GM18861 (cell line): ENCODE measurements around the gene KIAA0040.

Source experiments
- ATAC-seq: cut with Tn5 transposase; IDR thresholded peaks from one replicate; pipeline ENCODE4 v1.9.1; 2021; ENCODE audit not compliant: unreplicated experiment

The KIAA0040 gene

DNA sequence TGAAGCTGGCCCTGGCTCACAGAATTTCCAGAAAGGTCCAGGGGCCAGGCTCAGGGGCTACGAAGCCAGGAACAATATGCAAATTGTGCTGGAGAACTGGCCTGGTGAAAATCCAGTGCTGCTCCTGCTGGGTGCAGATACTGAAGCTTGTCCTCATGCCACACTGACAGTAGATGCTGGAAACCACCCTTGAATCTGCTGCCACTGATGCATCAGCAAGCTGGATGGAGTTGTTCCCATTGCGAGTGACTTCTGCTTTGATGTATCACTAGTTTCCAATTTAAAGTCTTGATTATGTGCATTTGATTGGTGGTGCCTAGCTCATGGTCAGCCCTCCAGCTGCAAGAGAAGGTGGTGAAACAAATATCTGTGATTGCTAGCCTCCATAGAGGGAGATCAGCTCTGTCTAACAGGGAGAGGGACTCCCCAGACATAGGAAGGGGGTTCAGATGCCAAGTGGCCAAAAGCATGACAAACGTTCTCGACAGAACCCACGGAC is 11.0 kb upstream of the KIAA0040 start:
- ATAC-seq: no peak

DNA sequence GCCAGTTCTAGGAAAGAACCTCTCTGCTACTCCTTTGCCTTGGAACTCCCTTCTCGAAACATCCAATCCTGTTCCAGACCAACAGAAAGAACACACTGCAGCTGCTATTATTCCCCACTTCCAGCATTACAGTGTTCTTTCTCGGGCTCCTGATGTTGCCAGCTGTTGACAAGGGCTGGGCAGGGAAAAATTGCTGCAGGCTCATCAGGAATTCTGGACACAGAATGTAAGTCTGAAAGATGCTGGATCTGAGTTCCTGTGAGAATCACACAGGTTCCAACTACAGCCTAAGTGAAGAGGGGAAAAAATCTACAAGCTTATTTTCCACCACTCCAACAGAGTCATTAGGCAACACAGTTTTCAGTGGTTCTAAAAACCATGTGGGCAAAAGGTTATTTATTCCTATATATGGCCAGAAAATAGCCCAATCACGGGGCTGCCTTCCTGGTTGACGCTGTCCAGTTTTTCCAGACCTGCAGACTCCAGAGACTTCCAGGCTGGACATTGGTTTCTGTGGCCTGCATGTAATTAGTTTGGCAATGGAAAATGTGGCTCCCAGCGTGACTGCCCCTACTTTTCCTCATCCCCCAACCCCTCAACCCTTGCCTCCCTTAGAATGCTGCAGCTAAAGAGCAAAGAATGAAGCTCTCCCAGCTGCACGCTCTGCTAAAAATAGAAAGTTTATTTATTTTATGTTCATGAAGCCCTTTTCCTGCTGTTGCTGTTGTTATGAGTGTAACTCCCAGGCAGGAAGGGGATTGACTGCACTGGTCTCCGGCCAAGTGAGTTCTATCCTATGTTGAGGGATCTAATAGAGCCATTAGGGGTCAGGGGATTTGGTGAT is 8.3 kb upstream of the KIAA0040 start:
- no peak for ATAC-seq

DNA sequence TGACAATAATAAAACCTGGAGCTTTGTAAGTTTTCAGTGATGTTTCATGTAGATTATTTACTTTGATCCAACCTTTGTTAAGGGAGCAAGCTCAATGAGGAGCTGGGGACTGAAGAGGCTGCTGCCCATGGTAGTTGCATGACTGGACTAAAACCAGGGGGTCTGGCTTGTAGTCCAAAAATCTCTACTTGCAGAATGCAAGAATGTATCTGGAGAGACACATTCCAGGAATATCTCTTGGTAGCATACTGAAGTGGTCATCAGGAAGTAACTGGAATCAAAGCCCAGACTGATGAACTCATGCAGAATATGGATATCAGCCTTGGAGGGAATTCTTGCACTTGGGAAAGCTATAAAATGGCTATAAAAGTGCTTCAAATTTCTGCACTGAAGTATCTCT is 5.8 kb upstream of the KIAA0040 start:
- ATAC-seq: no peak

DNA sequence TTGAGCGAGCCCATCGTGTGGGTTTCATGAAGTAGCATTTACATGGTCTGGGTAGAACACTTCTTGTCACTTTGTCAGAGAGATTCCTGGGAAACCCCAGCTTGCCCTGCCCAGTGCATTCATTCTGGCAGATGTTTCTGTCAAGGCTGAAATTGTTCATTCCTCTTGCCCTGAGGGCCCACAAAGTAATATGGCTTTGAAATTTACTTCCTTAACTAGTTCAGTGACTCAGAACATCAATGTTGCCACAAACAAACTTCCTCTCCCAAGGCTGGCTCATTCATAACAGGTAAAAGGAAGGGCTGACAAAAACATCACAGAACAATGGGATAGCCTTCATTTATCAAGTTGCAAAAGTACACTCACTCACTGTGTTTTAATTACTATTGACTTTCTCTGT is 5.0 kb upstream of the KIAA0040 start:
- no peak for ATAC-seq

DNA sequence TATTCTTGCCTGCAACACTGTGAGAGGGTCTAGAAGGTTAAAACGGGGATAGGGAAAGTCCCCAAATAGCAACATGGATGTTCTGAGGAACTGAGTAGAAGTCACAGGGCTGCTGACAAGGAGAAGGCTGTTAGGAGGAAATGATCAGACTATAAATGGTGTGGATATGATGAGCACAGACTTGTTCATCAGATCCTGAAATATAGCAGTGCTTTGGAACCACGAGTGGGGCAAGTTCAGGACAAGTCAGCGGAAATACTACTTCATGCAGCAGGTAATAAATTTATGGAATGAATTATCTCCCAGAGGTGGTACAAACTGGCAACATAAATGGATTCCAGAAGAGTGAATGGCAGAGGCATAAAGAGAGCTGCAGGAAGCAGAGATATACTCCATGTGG is 3.2 kb upstream of the KIAA0040 start:
- no peak for ATAC-seq

DNA sequence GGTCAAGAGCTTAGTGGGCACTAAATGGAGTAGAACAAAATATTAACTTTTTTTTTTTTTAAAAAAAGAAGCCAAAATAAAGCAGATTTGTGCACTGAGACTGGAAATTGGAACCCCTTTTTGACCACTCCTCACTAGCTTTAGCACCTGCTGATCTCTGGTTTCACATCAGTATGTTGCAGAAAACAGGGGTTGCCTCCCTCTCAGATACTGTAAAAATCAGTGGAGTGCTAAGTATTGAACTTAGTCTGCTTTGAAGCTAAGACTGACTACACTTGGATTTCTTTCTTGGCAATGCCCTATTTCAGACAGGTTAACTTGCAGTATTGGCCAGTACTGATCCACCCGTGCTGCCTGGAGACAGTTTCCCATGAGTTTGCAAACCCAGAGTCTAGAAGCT is 2.7 kb upstream of the KIAA0040 start:
- ATAC-seq: no peak

DNA sequence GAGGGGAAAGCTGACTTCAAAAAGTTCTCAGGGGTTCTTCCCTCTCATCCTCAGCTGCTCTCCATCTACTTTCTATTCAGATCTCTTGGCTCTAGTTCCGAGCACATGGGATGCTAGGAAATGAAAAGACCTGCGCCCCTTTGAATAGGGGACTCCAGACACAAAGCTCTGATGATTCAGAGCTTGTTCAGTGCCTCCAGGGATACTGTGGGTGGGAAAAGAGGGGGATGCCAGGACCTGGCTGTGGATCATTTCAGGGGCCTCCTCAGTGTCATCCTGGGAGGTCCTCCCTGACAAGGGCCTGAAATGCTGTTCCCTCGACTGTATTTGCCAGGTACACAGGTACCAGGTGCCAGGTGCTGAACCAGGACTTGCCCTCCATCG is 943 bp upstream of the KIAA0040 start:
- ATAC-seq: no peak

DNA sequence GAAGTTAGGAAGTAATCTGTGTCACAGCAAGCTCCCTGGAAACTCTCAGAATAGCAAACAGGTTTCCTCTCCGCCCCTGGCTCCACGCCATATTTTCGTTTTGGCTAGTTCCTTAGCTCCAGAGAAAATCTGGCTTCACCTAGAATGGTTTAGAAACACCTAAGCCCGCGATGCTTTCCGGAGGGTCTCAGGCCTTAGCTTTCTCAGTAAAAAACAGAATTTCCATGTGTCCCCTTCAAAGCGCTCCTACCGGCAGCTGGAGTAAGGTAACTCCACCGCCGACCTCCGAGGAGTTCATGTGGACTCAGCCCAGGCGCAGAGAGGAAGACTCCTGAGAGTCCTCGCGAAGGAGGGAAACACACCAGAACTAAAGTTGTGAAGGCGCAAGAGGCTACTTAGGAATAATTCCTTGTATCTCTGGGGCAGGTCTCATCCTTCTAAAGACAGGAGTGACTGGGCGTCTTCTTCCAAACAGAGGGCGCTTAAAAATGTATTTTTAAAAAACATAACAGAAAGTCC is 406 bp downstream of the KIAA0040 start:
- ATAC-seq: no peak

GRCh38 chr1:175191659-175192058 is 917 bp downstream of the KIAA0040 start:
- no peak for ATAC-seq

GRCh38 chr1:175188936-175189335 is 3.6 kb downstream of the KIAA0040 start:
- peak; percentile 55 for ATAC-seq

DNA sequence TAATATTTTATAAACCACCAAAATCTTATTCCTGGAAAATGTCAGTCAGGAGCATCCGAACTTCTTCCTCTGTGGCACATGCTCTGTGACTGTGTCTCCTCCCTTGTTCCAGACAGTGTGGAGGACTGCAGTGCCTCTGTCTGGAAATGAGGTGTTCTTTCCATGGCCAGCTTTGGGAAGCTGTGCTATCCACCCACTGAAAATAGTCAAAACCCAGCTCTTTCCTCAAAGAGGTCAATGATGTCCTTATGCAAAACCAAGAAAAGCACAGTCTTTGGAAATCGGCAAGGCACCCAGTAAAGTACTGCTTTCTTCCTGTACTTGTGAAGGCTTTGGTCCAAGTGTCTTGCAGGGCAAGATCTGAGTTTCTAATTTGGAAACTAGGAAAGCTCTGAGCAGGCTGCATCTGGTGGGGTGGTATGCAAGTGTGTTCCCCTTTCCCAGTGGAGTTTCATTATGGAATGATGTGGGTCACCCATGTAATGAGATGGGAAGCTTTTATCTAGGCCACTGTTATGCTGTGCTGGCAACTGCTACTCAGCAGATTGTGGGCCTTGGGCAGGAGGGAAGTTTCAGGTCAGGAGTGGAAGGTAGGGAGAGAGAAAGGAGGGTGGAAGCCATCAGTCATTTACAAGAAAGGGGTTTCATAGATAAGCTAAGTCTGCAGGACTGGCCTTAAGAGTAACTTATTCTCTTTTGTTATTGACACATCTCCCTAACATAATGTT is 6.0 kb downstream of the KIAA0040 start:
- no peak for ATAC-seq

GRCh38 chr1:175185903-175186302 is 6.7 kb downstream of the KIAA0040 start:
- ATAC-seq: no peak

DNA sequence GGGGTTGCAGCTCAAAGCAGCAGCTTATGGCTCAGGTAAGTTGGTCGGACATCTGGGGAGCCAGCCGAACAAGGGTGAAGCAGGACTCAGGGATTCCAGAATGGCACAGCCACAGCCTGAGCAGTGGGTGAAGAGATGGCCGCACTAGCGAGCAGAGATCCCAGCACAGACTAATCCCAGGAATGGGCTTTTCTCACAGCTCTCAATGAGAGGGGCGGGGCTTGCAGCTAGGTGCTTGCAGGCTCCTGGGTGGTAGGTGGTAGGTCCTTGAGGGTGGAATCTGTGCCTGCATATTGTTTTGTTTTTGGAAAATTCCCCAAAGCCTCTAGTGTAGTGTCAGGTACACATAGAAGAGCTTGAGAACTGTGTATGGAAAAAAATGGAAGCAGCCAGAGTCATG is 9.0 kb downstream of the KIAA0040 start:
- no peak for ATAC-seq

DNA sequence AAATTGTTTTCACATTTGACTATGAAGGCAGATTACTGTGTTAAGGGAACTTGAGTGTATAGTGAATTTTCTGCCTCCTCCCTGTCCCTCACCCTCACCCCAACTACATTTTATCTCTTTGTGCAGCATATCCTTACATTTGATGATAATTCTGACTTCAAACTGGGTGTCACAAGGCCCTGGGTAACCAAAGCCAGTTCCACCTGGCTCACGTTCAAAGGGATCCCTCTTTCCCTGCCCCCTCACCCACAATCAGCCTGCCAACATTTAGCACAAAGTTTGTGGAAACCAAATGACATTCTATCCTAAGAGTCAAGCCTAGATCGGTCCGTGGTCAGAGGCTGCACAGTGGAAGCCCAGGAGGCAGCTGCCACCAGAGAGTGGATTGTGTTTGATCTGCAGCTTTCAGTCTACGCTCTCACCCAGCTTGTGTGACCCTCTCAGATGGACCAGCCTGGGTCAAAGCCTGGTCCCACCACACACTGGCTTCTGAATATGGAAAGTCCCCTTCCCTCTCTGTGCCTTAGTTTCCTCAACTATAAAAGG is 10.3 kb downstream of the KIAA0040 start:
- no peak for ATAC-seq

DNA sequence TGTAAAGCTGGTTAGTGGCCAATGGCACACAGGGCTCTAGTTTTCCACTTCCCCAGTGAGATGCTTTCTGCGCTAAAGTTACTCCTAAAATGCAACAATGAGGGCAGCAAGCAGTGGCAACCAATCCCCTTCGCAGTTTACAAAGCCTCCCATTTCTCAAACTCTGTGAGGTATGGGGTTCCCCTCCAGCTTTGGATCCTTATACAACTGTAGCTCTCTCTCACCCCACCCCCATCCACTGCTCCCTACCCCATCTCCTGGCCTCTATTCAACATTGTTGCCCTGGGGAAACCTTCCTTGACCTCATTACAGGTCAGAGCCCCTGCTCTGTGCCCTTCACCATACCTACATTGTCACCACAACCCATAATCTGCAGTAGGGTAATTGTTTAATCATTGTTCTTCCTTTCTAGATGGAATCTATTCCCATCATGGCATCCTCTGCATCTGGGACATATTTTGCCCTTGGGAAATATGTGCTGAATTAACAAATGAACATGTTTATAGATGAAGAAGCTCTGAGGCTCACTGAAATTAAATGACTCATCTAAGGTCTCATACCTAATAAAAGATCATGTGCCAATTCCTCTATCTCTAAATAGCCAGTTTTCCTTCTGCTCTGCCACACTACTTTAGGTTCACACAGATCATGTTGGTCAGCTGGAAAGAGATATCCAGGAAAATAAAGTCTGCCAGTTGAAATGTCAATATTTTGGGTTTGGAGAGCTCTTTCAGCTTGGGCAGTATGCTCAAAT is 12.6 kb downstream of the KIAA0040 start:
- no peak for ATAC-seq

- ATAC-seq: no peak
These were observed 14.1 kb downstream of the KIAA0040 start for GRCh38 chr1:175178456-175178855.

DNA sequence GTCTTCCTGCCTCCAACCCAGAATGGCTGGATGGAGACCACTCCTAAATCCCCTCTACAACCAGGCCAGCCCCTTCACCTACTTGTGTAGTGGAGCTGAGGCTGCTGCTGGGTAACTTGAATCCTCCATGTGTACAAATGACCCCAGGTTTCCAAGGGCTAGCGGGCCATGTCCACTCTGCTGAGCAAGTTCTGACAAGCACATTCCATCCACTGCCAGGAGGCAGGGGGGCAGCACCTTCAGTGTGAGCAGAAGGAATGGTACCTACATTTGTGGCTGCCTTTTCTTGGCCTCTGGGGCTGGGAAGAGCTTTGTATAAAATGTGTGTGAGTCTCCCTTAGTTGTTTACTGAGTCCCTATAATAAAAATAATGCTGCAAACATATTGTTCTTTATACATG is 14.5 kb downstream of the KIAA0040 start:
- no peak for ATAC-seq

DNA sequence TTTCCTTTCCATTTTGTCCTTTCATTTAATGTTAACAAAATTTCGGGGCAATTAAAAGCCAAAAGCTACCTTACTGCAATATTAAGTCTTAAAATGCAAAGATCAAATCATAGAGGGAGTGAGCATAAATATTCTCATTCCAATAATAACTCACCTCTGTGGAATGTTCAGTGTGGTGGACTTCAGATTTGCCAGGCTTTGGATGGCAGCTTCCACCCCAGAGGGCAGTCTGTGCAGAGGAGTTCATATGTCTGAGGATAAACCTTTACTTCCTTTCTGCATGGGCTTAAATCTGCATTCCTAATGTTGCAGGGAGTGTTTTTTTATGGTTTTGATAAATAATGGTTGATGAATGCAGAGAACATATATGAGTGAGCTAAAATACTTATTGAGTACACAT is 16.3 kb downstream of the KIAA0040 start:
- ATAC-seq: no peak

DNA sequence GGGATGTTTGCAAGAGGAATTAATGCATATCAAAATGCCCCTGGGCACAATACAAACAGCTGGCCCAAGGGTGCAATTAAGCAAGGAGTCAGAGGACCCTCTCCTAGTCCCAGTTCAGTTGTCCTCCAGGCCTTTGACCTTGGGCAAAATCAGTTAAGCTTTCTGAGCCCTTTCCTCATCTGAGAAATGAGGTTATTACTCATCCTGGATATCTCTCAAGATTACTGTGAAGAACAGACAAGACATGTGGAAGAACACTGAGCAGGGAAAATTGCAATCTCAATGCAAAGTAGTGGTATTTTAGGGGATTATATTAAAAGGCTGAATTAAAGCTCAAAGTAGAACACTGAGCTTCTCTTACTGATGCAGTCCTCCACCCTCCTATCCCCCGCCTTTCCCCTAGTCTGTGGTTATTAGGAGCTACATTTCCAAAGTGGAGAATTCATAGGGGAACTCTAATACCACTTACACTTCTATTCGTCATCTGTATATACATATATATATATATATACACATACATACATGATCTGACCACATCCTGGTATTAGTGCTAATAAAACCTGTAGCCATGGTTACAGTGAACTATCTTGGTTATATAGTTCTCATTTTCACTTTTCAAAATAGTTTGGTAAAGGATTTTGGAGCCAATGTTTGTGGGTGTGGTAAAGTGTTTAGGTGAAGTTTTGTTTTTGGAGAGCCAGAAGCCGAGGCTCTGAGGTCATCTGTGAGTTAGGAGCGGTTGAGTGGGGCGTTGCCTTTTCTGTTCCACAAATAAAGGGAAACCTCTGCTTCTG is 18.1 kb downstream of the KIAA0040 start:
- peak; percentile 78 for ATAC-seq

DNA sequence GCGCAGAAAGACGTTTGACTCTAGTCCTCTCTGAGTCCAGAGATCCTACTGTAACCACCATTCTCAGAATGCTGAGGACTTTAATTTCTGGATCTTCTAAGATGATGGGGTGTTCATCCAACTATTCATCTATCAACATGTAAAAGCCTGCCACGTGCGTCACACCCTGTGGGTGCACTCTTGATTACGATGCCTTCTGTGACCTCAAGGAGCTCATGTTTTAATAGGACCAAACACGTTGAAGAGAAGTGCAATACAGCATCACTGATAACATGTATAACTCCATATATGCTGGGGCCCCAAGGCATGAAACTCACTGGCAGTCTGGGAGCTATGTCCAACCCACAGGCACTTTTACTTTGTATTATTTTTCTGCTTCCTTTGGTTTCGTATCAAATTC is 19.0 kb downstream of the KIAA0040 start:
- no peak for ATAC-seq
